ENCODE results near the gene TTC38. TPM values are rescaled to one million over a fixed set of nuclear protein-coding genes. Genes with fewer than 3 reads are reported as not detected.
"Not testable (repeated sequence)": the region's sequence is repeated elsewhere in the genome, so short reads cannot be mapped to it uniquely, and the experiment has no call there.

The TTC38 gene
- total RNA-seq, 5 donors from 2014 or later (not counting 1 experiment from before 2014, with no cell fraction given) = 6.8 to 21.6 (median 9.5) TPM

GRCh38 chr22:46303347-46303965 is 35.6 kb downstream of the TTC38 start:
- Histone ChIP-seq H3K27me3 (replicated peaks in 1 of 2; ENCODE audit: control insufficient read depth in 2 of 2, extremely low read depth in 1 of 2, insufficient read depth in 2 of 2, low read length in 1 of 2) (no peaks in the 10 kb centered on the region), H3K27ac (ENCODE audit: low read length) (no peak overlapping the region), H3K9me3 (no peaks in the 10 kb centered on the region), H3K4me1 (ENCODE audit: control insufficient read depth in 1 of 2, extremely low read depth in 1 of 2, insufficient read depth in 2 of 2, low read length in 2 of 2) (no peaks in the 10 kb centered on the region), H3K36me3 (ENCODE audit: control insufficient read depth in 2 of 2, extremely low read depth in 1 of 2, insufficient read depth in 1 of 2, low read length in 1 of 2) (no peaks in the 10 kb centered on the region), H3K4me3 (ENCODE audit: control insufficient read depth in 1 of 2, extremely low read depth in 1 of 2, low read length in 1 of 2) (no peak overlapping the region)
- ChIA-PET POLR2A (no interaction called here), CTCF (interaction anchor here in 1 of 2 donors (0.6 kb wide), 1 partner anchor 164 kb away, joined by 5 read pairs; no protein-coding TSS in a partner anchor)
- Mint-ChIP-seq H3K4me1 (peaks cover 0 to 3% (median 0%) of the 10 kb centered on the region in 3 donors), H3K4me3 (no peak overlapping the region), H3K36me3 (no peaks in the 10 kb centered on the region), H3K27ac (no peak overlapping the region), H3K9me3 (no peaks in the 10 kb centered on the region), H3K27me3 (peaks cover 0 to 9% of the 10 kb centered on the region in 2 donors)
- ATAC-seq (replicated peaks in 1 of 4) (no peak), DNase-seq (no peak)
- WGBS (ENCODE audit: insufficient coverage) = 96% methylated on average over 4 of the region's 7 CpGs

GRCh38 chr22:46308283-46308988 is 40.6 kb downstream of the TTC38 start:
- no peaks in the 10 kb centered on the region for H3K27me3 ChIP-seq (replicated peaks in 1 of 2; ENCODE audit: control insufficient read depth in 2 of 2, extremely low read depth in 1 of 2, insufficient read depth in 2 of 2, low read length in 1 of 2)
- H3K4me3 Mint-ChIP-seq = no peak overlapping the region
- no peaks in the 10 kb centered on the region for H3K36me3 Mint-ChIP-seq
- POLR2A ChIA-PET = no interaction called here
- H3K9me3 Mint-ChIP-seq = no peaks in the 10 kb centered on the region
- H3K4me3 ChIP-seq (ENCODE audit: control insufficient read depth in 1 of 2, extremely low read depth in 1 of 2, low read length in 1 of 2) = no peak overlapping the region
- CTCF ChIA-PET = no interaction called here
- no peaks in the 10 kb centered on the region for H3K4me1 ChIP-seq (ENCODE audit: control insufficient read depth in 1 of 2, extremely low read depth in 1 of 2, insufficient read depth in 2 of 2, low read length in 2 of 2)
- no peaks in the 10 kb centered on the region for H3K9me3 ChIP-seq
- DNase-seq (no peak), ATAC-seq (replicated peaks in 1 of 4) (no peak)
- H3K27ac Mint-ChIP-seq = no peak overlapping the region
- WGBS (ENCODE audit: insufficient coverage) = 98% methylated on average over 12 of the region's 23 CpGs
- H3K27me3 Mint-ChIP-seq = no peaks in the 10 kb centered on the region
- no peaks in the 10 kb centered on the region for H3K4me1 Mint-ChIP-seq
- H3K36me3 ChIP-seq (ENCODE audit: control insufficient read depth in 2 of 2, extremely low read depth in 1 of 2, insufficient read depth in 1 of 2, low read length in 1 of 2) = no peaks in the 10 kb centered on the region
- no peak overlapping the region for H3K27ac ChIP-seq (ENCODE audit: low read length)

- H3K36me3 ChIP-seq (ENCODE audit: control insufficient read depth in 2 of 2, extremely low read depth in 1 of 2, insufficient read depth in 1 of 2, low read length in 1 of 2) = no peaks in the 10 kb centered on the region
- H3K27ac Mint-ChIP-seq = no peak overlapping the region
- 97% methylated on average over 12 of the region's 15 CpGs for WGBS (ENCODE audit: insufficient coverage)
- CTCF ChIA-PET = no interaction called here
- DNase-seq (no peak), ATAC-seq (replicated peaks in 1 of 4) (no peak)
- H3K9me3 Mint-ChIP-seq = no peaks in the 10 kb centered on the region
- H3K27me3 ChIP-seq (replicated peaks in 1 of 2; ENCODE audit: control insufficient read depth in 2 of 2, extremely low read depth in 1 of 2, insufficient read depth in 2 of 2, low read length in 1 of 2) = no peaks in the 10 kb centered on the region
- H3K4me1 Mint-ChIP-seq = no peaks in the 10 kb centered on the region
- H3K4me1 ChIP-seq (ENCODE audit: control insufficient read depth in 1 of 2, extremely low read depth in 1 of 2, insufficient read depth in 2 of 2, low read length in 2 of 2) = peaks cover 0 to 3% of the 10 kb centered on the region in 2 experiments
- POLR2A ChIA-PET = no interaction called here
- H3K9me3 ChIP-seq = no peaks in the 10 kb centered on the region
- H3K4me3 ChIP-seq (ENCODE audit: control insufficient read depth in 1 of 2, extremely low read depth in 1 of 2, low read length in 1 of 2) = no peak overlapping the region
- H3K27me3 Mint-ChIP-seq = no peaks in the 10 kb centered on the region
- no peaks in the 10 kb centered on the region for H3K36me3 Mint-ChIP-seq
- no peak overlapping the region for H3K27ac ChIP-seq (ENCODE audit: low read length)
- H3K4me3 Mint-ChIP-seq = no peak overlapping the region
These were observed 41.8 kb downstream of the TTC38 start for GRCh38 chr22:46309526-46310085.

GRCh38 chr22:46312056-46312455 is 44.2 kb downstream of the TTC38 start:
- POLR2A ChIA-PET = no interaction called here

GRCh38 chr22:46312848-46313247 is 45.0 kb downstream of the TTC38 start:
- not testable (repeated sequence) for H3K4me3 ChIP-seq (ENCODE audit: control insufficient read depth in 1 of 2, extremely low read depth in 1 of 2, low read length in 1 of 2); H3K9me3 ChIP-seq; H3K36me3 ChIP-seq (ENCODE audit: control insufficient read depth in 2 of 2, extremely low read depth in 1 of 2, insufficient read depth in 1 of 2, low read length in 1 of 2); H3K27me3 ChIP-seq (replicated peaks in 1 of 2; ENCODE audit: control insufficient read depth in 2 of 2, extremely low read depth in 1 of 2, insufficient read depth in 2 of 2, low read length in 1 of 2); H3K27ac ChIP-seq (ENCODE audit: low read length); H3K36me3 Mint-ChIP-seq; H3K4me1 ChIP-seq (ENCODE audit: control insufficient read depth in 1 of 2, extremely low read depth in 1 of 2, insufficient read depth in 2 of 2, low read length in 2 of 2); DNase-seq; H3K4me3 Mint-ChIP-seq; H3K27ac Mint-ChIP-seq; H3K4me1 Mint-ChIP-seq; ATAC-seq (replicated peaks in 1 of 4); H3K27me3 Mint-ChIP-seq; H3K9me3 Mint-ChIP-seq
- WGBS (ENCODE audit: insufficient coverage) = no CpG with 5 or more reads among the region's 2 CpGs
- CTCF ChIA-PET = interaction anchor here (0.7 to 1.2 kb wide), 3 partner anchors 10 to 191 kb away, joined by 3 to 4 read pairs (median 3); no protein-coding TSS in a partner anchor
- POLR2A ChIA-PET = interaction anchor here in 1 of 2 donors (0.7 kb wide), 2 partner anchors 114 to 150 kb away, joined by 5 to 6 read pairs; no protein-coding TSS in a partner anchor

More at GRCh38 chr22:46312056-46312455, 44.2 kb downstream of the TTC38 start:
- CTCF ChIA-PET = interaction anchor here in 1 of 2 donors (1.3 kb wide), 1 partner anchor 16 kb away, joined by 3 read pairs; no protein-coding TSS in a partner anchor
- no peak overlapping the region for H3K27ac ChIP-seq (ENCODE audit: low read length)
- H3K27me3 ChIP-seq (replicated peaks in 1 of 2; ENCODE audit: control insufficient read depth in 2 of 2, extremely low read depth in 1 of 2, insufficient read depth in 2 of 2, low read length in 1 of 2) = no peaks in the 10 kb centered on the region
- 98% methylated on average over 7 of the region's 8 CpGs for WGBS (ENCODE audit: insufficient coverage)
- Mint-ChIP-seq H3K27ac (no peak overlapping the region), H3K4me1 (no peaks in the 10 kb centered on the region), H3K27me3 (no peaks in the 10 kb centered on the region), H3K36me3 (no peaks in the 10 kb centered on the region), H3K9me3 (no peaks in the 10 kb centered on the region), H3K4me3 (no peak overlapping the region)
- H3K4me3 ChIP-seq (ENCODE audit: control insufficient read depth in 1 of 2, extremely low read depth in 1 of 2, low read length in 1 of 2) = no peak overlapping the region
- ATAC-seq (replicated peaks in 1 of 4) (no peak), DNase-seq (no peak)
- H3K4me1 ChIP-seq (ENCODE audit: control insufficient read depth in 1 of 2, extremely low read depth in 1 of 2, insufficient read depth in 2 of 2, low read length in 2 of 2) = peaks cover 0 to 3% of the 10 kb centered on the region in 2 experiments
- H3K9me3 ChIP-seq = no peaks in the 10 kb centered on the region
- H3K36me3 ChIP-seq (ENCODE audit: control insufficient read depth in 2 of 2, extremely low read depth in 1 of 2, insufficient read depth in 1 of 2, low read length in 1 of 2) = no peaks in the 10 kb centered on the region

GRCh38 chr22:46315976-46316375 is 48.2 kb downstream of the TTC38 start:
- Mint-ChIP-seq H3K27me3 (no peaks in the 10 kb centered on the region), H3K4me1 (no peaks in the 10 kb centered on the region), H3K36me3 (no peaks in the 10 kb centered on the region), H3K4me3 (no peak overlapping the region), H3K27ac (no peak overlapping the region), H3K9me3 (no peaks in the 10 kb centered on the region)
- Histone ChIP-seq H3K27ac (ENCODE audit: low read length) (no peak overlapping the region), H3K4me3 (ENCODE audit: control insufficient read depth in 1 of 2, extremely low read depth in 1 of 2, low read length in 1 of 2) (no peak overlapping the region), H3K27me3 (replicated peaks in 1 of 2; ENCODE audit: control insufficient read depth in 2 of 2, extremely low read depth in 1 of 2, insufficient read depth in 2 of 2, low read length in 1 of 2) (no peaks in the 10 kb centered on the region), H3K9me3 (no peaks in the 10 kb centered on the region), H3K36me3 (ENCODE audit: control insufficient read depth in 2 of 2, extremely low read depth in 1 of 2, insufficient read depth in 1 of 2, low read length in 1 of 2) (no peaks in the 10 kb centered on the region), H3K4me1 (ENCODE audit: control insufficient read depth in 1 of 2, extremely low read depth in 1 of 2, insufficient read depth in 2 of 2, low read length in 2 of 2) (peaks cover 0 to 3% of the 10 kb centered on the region in 2 experiments)
- WGBS (ENCODE audit: insufficient coverage) = 91% methylated on average over 9 of the region's 12 CpGs
- DNase-seq = no peak
- ChIA-PET POLR2A (no interaction called here), CTCF (interaction anchor here (0.6 to 1.9 kb wide), 6 partner anchors 194 to 476 kb away, joined by 3 to 8 read pairs (median 3); no protein-coding TSS in a partner anchor)
- ATAC-seq (replicated peaks in 1 of 4) = no peak
